Neural progenitor cell (in vitro differentiated cells): ENCODE results near the gene RFX8.

Experiments
- EZH2 ChIP-seq: fragments of 200-600 bp; sonication (generic); IDR thresholded peaks from 2 replicates; pipeline ENCODE4 v1.6.1; 2017; ENCODE audit warnings: antibody characterized with exemption, mild to moderate bottlenecking, moderate library complexity
- EZH2phosphoT487 ChIP-seq: fragments of 200-600 bp; sonication (generic); IDR thresholded peaks from 2 replicates; pipeline ENCODE4 v1.6.1; 2017; ENCODE audit warnings: antibody characterized with exemption
- TF ChIP-seq, protein P1 (sequence below): fragments of 200-600 bp; sonication (generic); IDR thresholded peaks from 2 replicates; pipeline ENCODE4 v1.5.1; 2017; ENCODE audit warnings: antibody characterized with exemption, mild to moderate bottlenecking

DNA sequence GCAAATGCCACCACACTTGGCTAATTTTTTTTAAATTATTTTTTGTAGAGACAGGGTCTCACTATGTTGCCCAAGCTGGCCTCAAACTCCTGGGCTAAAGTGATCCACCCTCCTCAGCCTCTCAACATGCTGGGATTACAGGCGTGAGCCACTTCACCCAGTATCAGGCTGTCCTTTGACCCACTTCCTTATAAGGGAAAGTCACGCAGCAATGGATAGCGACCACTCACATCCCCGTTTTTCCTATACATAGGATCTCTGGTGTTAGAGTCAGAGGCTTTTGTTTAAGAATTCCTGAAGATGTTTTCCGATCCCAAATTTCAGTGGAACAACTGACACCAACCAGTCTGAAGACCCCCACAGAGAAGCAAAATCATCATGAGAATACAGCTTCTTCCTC lies 41.4 kb upstream of the RFX8 start:
- TF ChIP-seq, protein P1, sequence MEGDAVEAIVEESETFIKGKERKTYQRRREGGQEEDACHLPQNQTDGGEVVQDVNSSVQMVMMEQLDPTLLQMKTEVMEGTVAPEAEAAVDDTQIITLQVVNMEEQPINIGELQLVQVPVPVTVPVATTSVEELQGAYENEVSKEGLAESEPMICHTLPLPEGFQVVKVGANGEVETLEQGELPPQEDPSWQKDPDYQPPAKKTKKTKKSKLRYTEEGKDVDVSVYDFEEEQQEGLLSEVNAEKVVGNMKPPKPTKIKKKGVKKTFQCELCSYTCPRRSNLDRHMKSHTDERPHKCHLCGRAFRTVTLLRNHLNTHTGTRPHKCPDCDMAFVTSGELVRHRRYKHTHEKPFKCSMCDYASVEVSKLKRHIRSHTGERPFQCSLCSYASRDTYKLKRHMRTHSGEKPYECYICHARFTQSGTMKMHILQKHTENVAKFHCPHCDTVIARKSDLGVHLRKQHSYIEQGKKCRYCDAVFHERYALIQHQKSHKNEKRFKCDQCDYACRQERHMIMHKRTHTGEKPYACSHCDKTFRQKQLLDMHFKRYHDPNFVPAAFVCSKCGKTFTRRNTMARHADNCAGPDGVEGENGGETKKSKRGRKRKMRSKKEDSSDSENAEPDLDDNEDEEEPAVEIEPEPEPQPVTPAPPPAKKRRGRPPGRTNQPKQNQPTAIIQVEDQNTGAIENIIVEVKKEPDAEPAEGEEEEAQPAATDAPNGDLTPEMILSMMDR = no peak
- TF ChIP-seq EZH2 (no peak), EZH2phosphoT487 (no peak)
